Sciatic nerve (tissue), 2 donors: ENCODE data around the gene ITGA1. TPM values are rescaled to one million over a fixed set of nuclear protein-coding genes. Genes with fewer than 3 reads are reported as not detected.
"Not testable (repeated sequence)": the region's sequence is repeated elsewhere in the genome, so short reads cannot be mapped to it uniquely, and the experiment has no call there.

Experiments
- ATAC-seq: fragments of 200-7000 bp; cut with Tn5 transposase; one replicate; pipeline ENCODE4 v1.9.1; 2020; ENCODE audit warnings: mild to moderate bottlenecking, moderate library complexity
- DNase-seq: peaks from one replicate; pipeline ENCODE4 v3.0.0-alpha.2; 2020; ENCODE audit warnings: low spot score
- intact Hi-C: fragments of 100-400 bp; cut with DNase I; formaldehyde crosslinking; loops from one replicate; pipeline ENCODE4 v1.14.2; 2022
- total RNA-seq: library from RNA; stranded (reverse); fragmentation: NEBNext Ultra II Directional; extraction: Animal tissue kit (Norgen Biotek cat#: 25700); gene quantifications from one replicate; pipeline ENCODE4 v1.2.1, GENCODE V29; 2021
- donor health status: DM: no; HTN: no; CAD: no.
- donor health status: DM: no; HTN: no; CAD: no.

The ITGA1 gene
- total RNA-seq, 1 donor from 2014 or later = 104 TPM

DNA sequence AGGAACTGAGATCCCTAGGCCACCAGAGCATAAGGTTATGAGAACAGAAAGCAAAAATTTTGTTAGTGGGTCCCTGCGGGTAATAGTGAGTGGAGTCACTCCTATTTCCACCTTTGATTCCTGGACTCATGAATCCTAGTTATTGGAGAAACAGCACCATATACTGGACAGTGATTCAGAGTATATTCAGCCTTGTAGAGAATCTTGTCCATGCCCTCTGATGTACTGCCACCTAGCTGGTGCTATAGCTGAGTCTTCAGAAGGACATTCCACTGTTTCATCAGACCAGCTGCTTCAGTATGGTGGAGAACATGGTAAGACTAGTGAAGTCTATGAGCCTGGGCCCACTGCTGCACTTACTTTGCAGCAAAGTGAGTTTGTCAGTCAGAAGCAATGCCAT lies 176.4 kb downstream of the ITGA1 start:
- ATAC-seq = no peak
- DNase-seq = no peak
- intact Hi-C loops = no loop called here

DNA sequence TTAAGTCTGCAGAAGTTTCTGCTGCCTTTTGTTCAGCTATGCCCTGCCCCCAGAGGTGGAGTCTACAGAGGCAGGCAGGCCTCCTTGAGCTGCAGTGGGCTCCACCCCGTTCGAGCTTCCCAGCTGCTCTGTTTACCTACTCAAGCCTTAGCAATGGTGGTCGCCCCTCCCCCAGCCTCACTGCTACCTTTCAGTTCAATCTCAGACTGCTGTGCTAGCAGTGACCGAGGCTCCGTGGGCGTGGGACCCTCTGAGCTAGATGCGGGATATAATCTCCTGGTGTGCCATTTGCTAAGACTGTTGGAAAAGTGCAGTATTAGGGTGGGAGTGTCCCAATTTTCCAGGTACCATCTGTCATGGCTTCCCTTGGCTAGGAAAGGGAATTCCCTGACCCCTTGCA lies 188.4 kb downstream of the ITGA1 start:
- ATAC-seq, intact Hi-C loops, DNase-seq: not testable (repeated sequence)

DNA sequence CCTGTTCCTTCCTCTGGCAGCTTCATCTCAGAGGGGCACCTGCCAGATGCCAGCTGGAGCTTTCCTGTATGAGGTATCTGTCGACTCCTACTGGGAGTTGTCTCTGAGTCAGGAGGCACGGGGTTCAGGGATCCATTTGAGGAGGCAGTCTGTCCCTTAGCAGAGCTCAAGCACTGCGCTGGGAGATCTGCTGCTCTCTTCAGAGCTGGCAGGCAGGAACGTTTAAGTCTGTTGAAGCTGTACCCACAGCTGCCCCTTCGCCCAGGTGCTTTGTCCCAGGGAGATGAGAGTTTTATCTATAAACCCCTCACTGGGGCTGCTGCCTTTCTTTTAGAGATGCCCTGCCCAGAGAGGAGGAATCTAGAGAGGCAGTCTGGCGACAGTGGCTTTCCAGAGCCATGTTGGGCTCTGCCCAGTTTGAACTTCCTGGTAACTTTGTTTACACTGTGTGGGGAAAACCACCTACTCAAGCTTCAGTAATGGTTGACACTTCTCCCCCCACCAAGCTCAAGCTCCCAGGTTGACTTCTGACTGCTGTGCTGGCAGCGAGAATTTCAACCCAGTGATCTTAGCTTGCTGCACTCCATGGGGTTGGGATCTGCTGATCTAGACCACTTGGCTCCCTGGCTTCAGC lies 189.7 kb downstream of the ITGA1 start:
- no peak for ATAC-seq
- intact Hi-C loops = no loop called here

DNA sequence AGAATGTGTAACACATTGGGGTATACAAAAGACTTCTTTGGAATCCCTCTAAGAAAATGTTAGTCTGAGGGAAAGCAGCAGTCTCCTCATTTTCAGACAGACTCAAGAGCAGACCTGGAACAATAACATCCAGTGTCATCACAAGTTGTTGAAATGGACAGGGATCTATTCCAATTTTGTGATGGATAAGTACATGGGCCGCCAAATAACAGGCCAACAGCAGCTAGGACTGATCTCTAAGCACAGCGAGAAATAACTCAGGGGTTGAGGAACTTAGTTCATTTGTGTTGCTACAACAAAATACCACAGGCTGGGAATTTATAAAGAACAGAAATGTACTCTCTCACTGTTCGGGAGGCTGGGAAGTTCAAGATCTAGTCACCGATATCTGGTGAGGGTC lies 193.8 kb downstream of the ITGA1 start:
- intact Hi-C loops = no loop called here
- ATAC-seq = no peak
- DNase-seq = no peak

More for the DNA sequence above, 189.7 kb downstream of the ITGA1 start:
- DNase-seq = no peak

DNA sequence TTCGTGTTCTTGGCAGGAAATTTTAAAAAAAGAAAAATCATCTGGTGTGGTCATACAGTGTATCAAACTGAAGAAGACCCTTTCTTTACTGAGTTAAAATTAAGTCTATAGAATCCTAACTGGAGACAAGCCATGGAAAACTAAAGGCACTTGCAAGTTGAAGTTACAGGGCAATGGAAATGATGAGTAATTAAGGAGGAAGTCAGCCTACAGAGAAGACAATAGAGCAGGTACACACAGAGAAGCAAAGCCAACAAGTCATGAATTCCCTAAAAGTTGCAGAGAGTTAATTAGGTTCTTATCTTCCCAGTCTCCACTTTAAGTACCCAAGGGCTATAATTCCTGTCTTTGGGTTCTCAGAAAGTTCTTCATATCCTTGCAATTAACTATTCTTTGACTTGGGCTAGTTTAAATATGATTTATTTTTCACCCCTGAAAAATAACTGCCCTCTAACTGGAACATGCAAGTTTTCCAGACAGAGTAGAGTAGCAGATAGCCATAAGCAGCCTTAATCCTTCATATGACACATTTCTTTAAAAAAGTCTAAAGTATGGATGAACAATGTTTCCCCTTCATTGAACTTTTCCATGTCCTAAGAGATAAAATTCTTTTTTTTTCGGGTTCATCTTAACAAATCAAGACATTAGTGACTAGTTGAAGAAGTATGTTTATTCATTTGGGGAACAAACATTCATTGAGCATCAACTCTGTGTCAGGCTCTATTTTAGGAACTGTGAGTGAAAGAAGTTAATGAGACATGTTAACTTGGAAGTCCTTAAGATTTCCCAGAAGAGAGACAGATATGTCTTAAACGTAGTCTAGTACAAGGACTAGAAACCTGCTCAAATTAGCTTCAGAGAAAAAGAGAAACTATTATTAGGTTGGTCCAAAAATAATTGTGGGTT lies 196.3 kb downstream of the ITGA1 start:
- ATAC-seq (no peak), DNase-seq (no peak)
- intact Hi-C loops = no loop called here

DNA sequence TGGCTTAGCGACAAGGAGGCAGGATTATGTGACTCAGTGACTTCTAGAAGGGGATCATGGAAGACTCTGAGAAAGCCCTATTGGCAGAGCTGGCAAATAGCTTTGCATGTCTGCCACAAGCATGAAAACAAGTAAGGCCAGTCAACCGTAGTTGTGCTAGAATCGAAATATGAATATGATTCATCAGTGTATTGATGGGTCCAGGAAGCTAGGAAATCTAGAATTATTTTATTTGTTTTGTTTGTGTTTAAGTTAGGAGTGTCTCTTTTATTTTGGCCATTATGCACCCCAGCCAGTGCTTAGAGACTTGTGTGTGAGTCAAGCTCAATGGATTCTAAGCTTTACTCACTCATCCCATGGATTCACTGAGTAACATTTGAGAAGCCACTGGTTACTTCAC lies 197.6 kb downstream of the ITGA1 start:
- DNase-seq (no peak), ATAC-seq (no peak)
- intact Hi-C loops = no loop called here

DNA sequence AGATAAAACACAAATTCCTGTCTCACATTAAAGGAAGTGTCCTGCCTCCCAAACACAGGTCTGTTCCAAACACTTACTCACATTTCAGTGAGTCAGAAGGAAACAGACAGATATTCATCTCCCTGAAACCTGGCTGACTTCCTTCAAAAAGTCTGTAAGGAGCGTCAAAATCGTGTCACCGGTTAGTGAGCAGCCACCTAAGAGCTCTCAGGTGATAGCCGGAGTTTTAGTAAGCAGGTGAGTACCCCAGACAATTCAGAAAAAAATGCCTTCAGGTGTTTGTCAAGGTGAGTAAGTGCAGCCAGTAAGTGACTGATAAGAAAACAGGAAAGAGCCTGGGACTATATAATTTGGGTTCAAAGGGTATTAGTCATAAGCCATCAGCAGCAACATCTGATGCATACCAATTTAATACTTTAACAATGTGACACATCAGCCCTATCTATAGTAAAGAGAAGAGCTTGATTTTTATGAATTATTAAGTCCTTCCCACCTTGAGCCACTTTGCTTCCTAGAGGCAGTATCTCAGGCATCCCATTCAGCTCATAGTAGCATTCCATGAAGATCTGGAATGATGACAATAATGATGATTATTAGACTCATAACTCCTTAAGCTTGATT lies 200.1 kb downstream of the ITGA1 start:
- no peak for DNase-seq
- intact Hi-C loops = no loop called here
- no peak for ATAC-seq

DNA sequence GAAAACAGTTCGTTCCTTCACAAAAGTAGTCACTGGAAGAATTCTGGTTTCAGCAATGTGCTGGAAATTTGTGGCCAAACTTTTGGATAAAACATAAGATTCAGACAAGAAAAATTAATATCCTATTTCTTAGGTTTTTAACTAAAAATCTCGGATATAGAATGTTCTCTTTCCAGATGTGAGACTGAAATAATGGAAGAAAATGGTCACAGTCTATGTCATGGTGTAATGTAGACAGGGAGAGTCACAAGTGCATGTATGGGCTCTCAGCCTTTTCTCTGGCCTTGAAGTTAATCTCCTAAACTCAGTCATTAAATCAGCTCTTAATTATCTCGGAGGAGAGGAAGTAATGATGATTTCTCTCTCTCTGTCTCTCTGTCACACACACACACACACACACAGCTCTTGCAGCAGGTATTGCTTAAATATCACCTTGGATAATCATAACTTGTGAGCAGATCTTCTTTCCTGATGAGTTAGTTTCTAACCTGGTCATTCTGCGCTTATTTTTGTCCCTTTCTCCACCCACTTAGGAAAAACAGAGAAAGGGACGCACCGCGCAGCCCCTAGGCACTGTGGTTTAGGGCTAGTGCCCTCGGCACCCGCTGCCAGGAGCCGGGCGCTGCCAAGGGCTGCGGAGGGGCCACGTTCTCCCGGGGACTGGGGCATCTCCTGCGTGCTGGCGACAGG lies 200.8 kb downstream of the ITGA1 start:
- no peak for ATAC-seq
- intact Hi-C loops = no loop called here
- DNase-seq = no peak

DNA sequence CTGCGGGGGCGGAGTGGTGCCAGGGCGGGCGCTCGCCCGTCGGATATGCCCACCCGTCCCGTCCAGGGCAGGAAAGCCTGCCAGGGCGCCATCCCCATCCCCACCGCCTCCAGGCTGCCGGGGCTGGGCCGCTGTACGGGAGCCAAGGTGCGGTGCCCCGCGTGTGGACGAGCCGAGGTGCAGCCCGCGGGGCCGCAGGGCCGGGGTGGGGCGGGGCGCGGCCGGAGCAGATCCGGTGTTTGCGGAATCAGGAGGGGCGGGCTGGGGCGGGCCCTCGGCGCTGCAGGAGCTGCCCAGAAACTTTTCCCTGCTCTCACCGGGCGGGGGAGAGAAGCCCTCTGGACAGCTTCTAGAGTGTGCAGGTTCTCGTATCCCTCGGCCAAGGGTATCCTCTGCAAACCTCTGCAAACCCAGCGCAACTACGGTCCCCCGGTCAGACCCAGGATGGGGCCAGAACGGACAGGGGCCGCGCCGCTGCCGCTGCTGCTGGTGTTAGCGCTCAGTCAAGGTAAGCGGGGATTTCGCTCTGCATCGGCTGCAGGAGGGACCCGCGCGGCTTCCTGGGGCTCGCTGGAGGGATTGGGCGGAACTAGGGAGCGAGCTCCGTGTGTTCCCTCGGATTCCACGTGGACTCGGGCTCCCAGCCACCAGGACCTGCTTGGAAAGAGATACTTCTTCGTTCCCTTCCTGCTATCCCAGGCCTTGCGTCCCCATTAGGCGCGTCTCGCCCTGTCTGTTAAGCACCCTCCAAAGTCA lies 201.5 kb downstream of the ITGA1 start, which contains the start of gene ITGA2:
Gene ITGA2, plus strand, starts transcription at position 328 of the 756 bp plus-strand sequence. Its CDS starts 117 bp downstream, at position 445.
- DNase-seq (peak; percentile 66), ATAC-seq (peak; percentile 72)
- intact Hi-C loops = no loop called here

DNA sequence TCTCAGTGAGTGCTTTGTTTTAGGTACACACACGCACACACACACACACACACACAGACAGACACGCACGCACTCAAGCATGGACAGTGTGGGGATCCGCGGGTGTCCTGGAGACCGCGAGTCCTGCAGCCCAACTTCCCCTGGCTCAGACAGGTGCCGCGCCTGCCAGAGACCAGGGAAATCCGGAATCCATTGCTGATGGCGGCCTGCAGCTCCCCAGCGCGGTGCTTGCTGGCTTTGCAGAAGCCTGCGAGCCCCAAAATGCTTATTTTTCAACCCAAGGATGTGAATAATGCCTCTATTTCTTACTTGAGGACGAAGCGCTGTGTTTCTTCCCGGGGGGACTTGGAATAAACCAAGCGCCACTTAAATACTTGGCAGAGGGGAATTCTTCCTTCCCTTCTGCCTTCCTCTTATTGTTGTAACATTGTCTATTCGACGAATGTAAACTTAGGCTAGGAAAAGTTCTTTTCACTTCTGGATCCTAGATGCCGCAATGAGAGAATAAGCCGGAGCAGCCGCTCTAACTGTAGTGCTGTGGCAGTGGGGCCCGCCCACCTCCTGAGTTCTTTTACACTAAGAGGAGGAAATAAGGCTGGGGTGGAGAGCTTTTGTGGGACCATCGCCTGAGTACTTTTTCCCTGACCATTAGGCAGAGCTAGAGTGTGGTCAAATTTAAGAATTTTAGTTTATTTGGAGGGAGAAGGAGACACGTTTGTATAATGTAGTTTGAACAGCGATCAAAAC lies 202.2 kb downstream of the ITGA1 start:
- peak; percentile 61 for DNase-seq
- peak; percentile 81 for ATAC-seq
- intact Hi-C loops = no loop called here

DNA sequence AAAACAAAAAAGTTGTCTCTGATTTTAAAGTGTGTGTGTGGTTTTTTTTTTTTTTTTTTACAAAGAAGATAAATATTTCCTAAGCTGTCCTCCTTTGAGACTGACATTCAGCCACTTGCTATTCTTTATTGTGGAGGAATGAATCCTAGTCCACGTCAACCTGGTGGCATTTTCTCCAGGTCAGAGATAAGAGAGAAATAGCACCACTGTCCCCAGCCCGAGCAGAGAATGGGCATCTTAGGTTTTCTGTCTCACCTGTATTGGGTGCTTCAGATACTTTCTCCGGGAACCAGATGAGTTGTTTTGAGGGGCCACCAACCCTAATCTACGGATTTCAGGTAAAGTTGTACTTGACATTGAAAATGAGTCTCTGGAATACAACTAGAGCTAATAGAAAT lies 202.8 kb downstream of the ITGA1 start:
- DNase-seq (no peak), ATAC-seq (no peak)
- intact Hi-C loops = no loop called here

DNA sequence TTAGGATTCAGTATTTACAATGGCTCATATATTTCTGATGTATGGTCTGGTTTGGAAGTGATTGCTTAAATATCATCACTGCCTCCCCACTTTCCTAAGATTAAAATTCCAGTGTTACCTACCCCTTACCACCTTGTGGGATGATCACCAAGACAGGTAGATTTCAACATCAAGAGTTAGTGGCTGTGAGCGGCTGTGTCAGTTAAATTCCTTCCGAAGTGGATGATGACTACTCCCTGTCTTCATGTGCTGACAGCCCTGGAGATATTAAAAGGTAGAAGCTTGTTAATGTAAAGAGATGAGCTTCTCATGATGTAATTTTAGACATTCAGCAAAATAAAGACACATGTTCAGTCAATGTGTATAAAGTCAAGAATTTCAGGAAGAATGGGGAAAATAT lies 205.7 kb downstream of the ITGA1 start:
- ATAC-seq (no peak), DNase-seq (no peak)
- intact Hi-C loops = no loop called here

DNA sequence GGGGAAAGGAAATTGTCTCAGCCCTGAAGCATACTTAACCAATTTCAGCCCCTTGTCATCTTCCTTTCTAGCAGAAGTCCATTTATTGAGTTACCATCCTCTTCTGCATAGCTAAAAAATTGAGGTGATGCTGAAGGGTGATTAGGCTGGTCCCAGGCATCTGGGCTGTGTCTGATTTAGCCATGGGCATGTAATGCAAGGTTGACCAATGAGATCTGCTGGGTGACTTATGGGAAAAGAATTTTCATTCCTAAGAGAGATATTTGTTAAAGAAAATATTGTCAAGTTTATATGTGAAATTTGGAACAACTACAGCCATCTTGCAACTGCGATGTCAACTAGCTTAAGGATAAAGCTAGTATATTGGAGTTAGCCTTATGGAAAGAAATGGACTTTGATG lies 206.6 kb downstream of the ITGA1 start:
- intact Hi-C loops = loop anchor here (2.0 kb wide), 1 partner anchor 17 kb away; no protein-coding TSS in a partner anchor
- no peak for DNase-seq
- no peak for ATAC-seq

DNA sequence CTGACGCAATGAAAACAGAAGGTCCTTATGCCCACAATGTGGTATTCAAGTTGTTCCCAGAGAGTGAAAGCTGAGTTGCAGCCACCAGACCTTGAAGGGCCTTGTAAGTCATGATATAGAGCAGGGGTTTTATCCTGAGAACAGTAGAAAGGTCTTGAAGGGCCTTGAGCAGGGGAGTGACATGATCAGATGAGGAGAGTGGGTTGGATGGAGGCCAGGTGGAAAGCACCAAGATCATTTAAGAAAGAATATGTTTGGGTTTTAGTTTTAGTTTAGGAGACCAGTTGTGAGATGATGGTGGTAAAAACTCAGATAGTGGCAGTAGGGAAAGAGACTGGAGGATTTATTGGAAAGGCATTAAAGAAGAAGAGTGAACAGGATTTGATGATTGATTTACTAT lies 207.4 kb downstream of the ITGA1 start:
- no peak for DNase-seq

DNA sequence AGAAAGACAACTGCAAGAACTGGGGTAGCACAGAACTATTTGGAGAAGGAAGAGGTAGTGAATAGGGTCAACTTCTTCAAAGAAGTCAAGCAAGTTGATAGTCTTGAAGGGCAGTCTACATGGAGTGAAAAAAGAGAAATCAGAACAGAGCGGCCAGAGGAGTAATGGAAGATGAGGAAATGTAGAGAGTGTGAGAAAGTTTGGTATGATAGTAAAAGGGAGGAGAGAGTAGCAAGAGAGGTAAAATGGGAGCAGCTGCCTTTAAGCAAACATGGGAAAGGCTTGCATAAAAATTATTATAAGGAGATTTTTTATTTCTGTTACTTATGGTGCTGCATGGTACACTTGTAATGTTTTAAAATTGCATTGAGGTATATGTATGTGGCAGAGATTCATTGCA lies 208.2 kb downstream of the ITGA1 start:
- ATAC-seq = no peak
- intact Hi-C loops = loop anchor here (2.0 kb wide), 1 partner anchor 15 kb away; no protein-coding TSS in a partner anchor
- DNase-seq = no peak

More for the DNA sequence above, 207.4 kb downstream of the ITGA1 start:
- intact Hi-C loops = loop anchor here (2.0 kb wide), 1 partner anchor 16 kb away; no protein-coding TSS in a partner anchor
- no peak for ATAC-seq

DNA sequence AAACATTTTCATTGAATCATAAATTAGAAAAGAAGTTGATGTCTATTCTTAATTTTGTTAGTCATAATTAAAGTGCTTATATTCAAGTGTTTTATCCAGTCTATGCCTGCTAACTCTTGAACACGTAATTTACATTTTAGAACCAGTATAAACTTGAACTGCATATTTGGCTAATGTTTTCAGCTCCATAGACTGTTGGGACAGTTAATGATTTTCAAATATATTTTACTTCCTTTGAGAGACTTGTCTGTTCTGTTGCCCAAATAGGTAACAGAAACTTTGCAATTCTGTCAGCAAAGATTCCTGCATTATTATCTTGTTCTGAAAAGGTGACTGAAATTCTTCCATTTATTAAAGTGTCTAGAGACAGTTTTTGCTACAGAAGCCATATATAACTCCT lies 209.3 kb downstream of the ITGA1 start:
- DNase-seq = no peak
- intact Hi-C loops = no loop called here
- no peak for ATAC-seq

DNA sequence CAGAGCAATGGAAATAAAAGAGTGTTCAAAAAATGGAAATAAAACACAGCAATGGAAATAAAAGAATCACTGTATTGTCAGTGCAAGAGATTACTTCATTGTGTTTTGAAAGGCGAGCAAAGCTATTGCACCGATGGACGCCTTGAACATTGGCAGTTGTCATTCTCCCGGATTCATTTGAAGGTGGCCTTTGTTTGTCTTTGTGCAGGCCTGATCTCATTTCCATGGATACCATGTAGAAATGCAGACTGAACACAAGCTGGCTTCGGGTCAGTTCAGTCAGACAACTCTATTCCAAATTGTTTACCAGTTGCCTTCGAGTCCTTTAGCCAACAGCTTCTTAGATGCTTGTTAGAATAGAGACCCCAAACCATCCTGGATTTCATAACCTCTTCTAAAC lies 209.7 kb downstream of the ITGA1 start:
- intact Hi-C loops = no loop called here
- no peak for DNase-seq
- peak; percentile 67 for ATAC-seq
